Stimulated activated CD4-positive, alpha-beta T cell treated with anti-CD3 and anti-CD28 coated beads, TNF-alpha, amount 100 ng/mL, for 24 hours (primary cell): ENCODE data around the gene THSD4.

Source experiments
- DNase-seq, 3 experiments: peaks; one replicate each; pipeline ENCODE4 v3.0.0-alpha.2; 2020; ENCODE audit warnings: low read depth in 3 of 3

THSD4 gene

DNA sequence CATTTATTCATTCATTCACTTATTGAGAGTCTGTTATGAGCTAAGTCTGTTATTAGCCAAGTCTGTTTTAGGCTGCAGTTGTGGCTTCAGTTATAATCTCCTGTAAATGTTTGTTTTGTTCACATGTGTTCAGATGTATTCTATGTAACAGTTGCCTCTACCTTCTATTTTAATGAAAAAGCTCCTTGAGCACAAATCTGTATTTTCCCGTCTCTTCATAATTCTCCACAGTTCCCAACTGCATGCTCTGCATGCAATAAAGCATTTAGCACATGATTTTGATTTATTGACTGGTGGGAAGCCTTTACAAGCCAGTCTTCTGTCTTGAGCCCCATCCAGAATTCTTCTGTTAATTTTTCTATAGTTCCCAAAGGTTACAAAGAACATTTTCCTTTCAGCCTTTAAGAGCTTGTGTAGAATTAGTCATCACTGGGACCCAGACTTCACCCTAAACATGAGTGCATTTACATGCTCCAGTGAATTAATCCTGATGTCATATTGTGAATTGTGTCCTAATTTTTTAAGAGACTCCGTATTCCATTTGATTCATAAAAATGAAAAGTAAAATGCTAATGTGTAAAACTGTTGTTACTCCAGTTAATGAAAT lies 572.7 kb downstream of the THSD4 start:
- DNase-seq: no peak

- DNase-seq: no peak
Measured at GRCh38 chr15:71688509-71689094, 573.3 kb downstream of the THSD4 start.

- DNase-seq: no peak
Measured at GRCh38 chr15:71691081-71691457, 575.8 kb downstream of the THSD4 start.

DNA sequence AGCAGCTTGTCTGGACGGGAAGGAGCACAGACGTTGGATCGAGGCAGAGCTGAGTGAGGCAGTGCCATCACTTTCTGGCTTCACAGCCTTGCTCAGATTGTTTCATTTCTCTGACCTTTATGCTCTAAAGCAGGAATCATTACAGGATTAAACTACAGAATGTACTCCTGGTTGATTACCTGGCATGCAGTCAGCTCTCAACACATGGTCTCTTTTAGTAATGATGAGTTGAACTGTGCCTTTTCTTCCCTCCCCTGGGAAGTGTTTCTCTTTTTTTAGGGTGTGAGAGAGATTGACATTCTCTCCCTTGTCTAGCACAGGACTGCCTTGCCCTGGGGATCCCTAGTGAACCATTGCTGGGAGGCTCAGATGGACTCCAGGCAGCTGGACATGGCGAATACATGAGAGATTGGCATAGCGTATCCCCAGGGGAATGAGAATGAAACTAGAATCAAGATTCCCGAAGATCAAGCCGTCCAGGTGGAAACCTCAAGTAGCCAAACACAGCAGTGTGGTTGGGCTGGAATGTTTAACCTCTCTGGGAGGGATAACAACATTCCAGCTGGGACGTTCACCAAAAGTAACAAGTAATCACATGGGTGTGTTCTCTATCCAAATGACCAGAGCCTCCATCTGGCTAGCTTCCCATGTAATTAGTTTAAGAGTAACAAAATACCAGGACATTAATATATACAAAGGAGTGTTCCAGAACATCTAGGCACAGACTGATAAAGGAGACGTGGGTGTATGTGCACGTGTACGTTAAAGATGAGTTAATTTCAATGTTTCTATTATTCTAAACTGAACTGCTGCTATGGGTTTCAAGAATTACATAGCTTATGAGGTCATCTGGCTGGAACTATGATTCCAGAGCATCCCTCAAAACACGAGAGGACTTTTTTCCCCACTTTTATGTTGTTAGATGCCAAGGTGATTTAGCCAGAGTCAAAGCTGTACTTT lies 576.5 kb downstream of the THSD4 start:
- DNase-seq: no peak

- no peak for DNase-seq
Measured at GRCh38 chr15:71697236-71697635, 582.0 kb downstream of the THSD4 start.

DNA sequence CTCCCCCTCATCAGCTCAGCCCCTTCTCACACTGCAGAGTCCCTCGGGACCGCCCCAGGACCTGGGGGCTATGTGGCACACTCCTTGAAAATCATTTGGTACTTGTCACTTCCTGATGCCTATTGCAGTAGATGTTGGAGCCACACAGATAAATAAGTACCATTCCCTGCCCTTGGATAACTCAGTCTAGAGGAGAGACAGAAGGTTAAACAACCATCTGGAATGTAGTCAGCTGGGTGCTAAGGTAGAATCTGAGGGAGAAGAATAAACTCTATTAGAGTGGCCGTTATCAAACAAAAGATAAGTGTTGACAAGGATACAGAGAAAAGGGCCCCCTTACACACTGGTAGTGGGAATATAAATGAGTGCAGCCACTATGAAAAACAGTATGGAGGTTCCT lies 582.8 kb downstream of the THSD4 start:
- DNase-seq: no peak

DNA sequence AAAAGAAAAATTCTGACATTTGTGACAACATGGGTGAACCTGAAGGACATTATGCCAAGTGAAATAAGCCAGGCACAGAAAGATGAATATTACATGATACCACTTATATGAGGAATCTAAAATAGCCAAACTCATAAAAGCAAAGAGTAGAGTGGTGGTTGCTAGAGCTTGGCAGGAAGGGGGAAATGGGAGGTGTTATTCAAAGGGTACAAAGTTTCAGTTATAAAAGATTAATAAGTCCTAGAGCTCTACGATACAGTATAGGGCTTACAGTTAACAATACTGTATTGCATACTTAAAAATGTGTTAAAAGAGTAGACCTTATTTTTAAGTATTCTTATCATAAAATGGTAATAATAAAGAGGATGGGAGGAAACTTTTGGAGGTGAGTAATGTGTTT lies 583.5 kb downstream of the THSD4 start:
- DNase-seq: no peak

DNA sequence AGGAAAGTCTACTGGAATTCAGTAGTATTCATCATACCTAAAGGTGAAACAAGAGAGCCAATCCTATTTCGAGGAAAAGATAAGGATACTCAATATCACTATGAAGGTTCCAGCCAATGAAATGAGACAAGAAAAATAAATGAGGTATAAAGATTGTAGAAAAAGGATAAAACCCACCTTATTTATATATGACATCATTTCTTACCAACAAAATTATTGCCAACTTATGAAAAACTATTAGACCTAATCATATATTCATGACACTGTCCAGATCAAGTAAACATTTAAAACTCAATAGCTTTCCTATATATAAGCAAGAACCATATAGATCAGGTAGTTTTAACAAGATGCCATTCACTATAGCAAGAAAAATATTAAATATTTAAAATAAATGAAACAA lies 584.7 kb downstream of the THSD4 start:
- no peak for DNase-seq

DNA sequence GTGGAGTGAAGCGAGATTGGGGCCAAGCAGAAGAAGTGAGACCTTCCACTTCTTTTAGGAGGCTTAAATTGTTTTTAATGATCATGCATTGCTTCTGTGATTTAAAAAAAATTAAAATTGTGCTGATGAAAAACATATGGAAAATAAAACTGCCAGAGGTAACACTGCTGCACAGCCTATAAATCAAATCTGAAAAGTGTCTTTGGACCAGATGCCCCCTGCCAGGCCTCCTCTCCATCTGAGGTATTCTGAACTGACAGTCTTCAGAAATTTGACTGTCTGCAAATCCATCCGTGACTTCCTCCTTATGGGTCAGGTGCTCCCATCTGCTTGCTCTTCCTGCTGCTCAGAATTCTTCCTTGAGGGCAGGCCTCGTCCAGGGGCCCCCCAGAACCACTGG lies 586.5 kb downstream of the THSD4 start:
- DNase-seq: no peak

DNA sequence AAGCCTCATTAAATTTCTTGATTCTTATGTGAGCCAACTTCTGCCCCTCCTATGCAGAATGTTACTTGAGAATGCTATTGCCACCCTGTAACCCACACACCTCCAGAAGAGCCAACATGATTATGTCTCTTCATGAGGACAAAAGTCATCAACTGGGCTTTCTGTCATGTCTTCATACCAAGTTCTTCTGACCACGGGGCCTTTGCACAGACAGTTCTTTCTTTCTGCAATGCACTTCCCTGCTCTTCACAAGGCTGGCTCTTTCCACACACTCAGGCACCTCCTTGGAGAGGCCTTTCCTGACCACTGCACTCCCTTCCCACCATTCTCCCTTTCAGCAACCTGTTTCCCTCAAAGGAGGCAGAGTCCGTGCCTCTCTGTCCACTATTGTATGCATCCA lies 587.2 kb downstream of the THSD4 start:
- no peak for DNase-seq

GRCh38 chr15:71705151-71705550 lies 589.9 kb downstream of the THSD4 start:
- no peak for DNase-seq

DNA sequence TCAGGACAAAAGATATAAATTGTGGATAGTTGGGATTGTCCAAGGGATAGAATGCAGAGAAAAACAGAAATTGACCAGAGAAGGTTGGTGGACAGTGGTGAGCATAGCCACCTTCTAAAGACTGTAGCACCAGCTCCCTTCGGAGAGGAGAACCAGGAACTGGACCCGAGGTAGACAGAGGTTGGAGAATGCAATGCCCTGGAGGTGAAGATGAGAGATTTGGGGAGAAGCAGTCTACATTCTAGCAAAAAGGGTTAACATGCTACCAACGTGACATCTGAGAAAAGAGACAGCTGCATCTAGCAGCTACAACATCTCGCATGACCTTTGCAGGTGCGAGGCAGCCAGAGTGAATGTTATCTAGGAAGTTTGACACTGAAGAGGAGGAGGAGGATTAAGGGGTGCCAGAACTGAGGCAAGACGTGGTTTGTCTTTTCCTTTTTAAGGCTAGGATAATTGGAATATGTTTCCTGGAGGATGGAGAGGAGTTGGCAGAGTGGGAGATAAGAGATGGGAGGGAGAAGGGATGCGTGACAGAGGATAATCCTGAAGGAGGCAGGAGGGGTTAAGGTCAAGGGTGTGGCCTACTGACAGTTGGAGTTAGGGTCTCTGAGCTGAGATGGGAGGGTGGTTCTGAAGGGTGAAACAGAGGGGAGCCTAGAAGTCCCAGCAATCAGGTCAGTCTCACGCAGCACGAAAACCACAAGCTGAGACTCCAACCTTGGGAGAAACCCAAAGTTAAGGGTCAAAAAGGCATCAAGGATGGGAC lies 591.4 kb downstream of the THSD4 start:
- DNase-seq: no peak

GRCh38 chr15:71707230-71708050 lies 592.2 kb downstream of the THSD4 start:
- no peak for DNase-seq

DNA sequence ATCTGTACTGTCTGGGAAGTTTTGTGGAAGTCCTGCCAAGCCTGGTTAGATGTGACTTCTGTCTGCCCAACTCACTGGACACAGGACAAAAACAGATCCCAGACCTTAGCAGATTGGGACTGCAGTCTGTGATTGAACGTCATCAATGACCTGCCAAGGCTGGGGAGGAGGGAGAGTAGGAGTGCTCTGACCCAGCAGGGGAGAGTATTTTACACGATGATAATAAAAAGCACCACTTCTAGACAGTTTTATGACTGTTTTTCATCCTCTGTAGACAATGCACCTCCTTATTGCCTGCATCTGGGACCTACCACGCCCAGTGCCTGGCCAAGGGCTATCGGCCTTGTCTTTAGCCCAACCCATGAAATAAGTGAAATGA lies 592.8 kb downstream of the THSD4 start:
- DNase-seq: no peak

GRCh38 chr15:71708741-71709140 lies 593.5 kb downstream of the THSD4 start:
- no peak for DNase-seq

GRCh38 chr15:71709808-71710418 lies 594.6 kb downstream of the THSD4 start:
- DNase-seq: no peak

DNA sequence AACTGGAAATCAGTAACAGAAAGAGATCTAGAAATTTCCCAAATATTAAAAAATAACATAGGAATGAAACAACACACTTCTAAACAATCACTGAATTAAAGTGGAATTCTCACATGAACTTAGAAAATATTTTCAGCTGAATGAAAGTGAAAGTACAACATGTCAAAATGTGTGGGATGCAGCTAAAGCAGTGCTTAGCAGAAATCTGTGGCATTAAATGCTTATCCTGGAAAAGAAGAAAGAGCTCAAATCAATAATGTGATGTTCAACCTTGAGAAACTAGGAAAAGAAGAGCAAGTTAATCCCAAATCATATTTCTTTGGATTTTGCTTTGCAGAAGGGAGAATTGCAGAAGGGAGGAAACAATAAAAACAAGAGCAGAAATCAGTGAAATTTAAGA lies 596.9 kb downstream of the THSD4 start:
- no peak for DNase-seq

DNA sequence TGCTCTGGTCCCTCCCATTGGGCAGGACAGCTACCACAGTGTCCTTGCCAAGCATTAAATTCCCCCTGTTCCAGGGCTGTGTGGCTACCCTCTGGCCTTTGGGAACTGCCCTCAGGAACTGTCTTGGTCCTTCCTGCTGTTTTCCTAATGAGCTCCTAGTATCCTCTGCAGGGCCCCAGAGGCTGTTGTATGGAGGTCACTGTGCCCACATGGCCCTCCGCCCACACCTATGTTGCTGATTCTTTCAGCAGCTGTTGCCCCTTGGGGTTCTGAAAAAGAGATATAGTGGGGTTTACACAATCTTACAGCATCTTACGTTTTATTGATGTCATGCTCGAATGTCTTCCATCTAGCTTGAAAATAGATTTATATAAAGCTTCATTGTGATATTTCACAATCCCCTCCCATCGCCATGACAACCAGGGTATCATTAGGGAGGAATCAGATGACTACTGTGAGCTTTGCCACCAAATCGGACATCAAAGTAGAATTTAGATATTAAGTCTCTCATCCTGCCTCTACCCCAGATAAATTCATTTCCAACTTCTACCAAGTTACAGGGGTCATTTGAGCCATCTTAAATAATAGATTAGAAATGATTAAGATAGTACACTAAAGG lies 598.0 kb downstream of the THSD4 start:
- no peak for DNase-seq

- no peak for DNase-seq
Measured at GRCh38 chr15:71715914-71716313, 600.6 kb downstream of the THSD4 start.

- no peak for DNase-seq
Measured at GRCh38 chr15:71716990-71717389, 601.7 kb downstream of the THSD4 start.
